H1 (cell line): ENCODE measurements around the gene LGALS1. TPM values are rescaled to one million over a fixed set of nuclear protein-coding genes. Genes with fewer than 3 reads are reported as not detected.

Experiments used
- CTCF ChIA-PET: fragments of 300-600 bp; sonication (Branson Sonifier 250); formaldehyde crosslinking; loops from one replicate; lab custom pipeline; 2021; ENCODE audit not compliant: partially characterized antibody; lab: Charles Lee
- POLR2A ChIA-PET: fragments of 300-600 bp; sonication (Branson Sonifier 250); formaldehyde crosslinking; loops from one replicate; lab custom pipeline; 2021; ENCODE audit warnings: inconsistent platforms; ENCODE audit not compliant: partially characterized antibody; lab: Charles Lee
- DNase-seq, 2 experiments: peaks; one replicate each; pipeline versions ENCODE4 v3.0.0 to v3.0.0-alpha.2; 2010 to 2022; ENCODE audit warnings: low spot score in 2 of 2, low read depth in 1 of 2, mixed read lengths in 1 of 2
- FAIRE-seq: peaks from 2 replicates; lab custom pipeline; 2011; peaks lifted over from hg19 to GRCh38; lab: Jason Lieb, UNC
- H2AFZ ChIP-seq: 2 replicates; pipeline ENCODE4 v1.8.1; 2012; ENCODE audit warnings: low read length, inconsistent platforms
- H2AK5ac ChIP-seq: 2 replicates; pipeline ENCODE4 v1.6.1; 2013; ENCODE audit warnings: low read depth, low read length
- H2BK120ac ChIP-seq: replicated peaks from 2 replicates; pipeline ENCODE3; 2013; ENCODE audit warnings: low read depth, low read length, inconsistent platforms
- H2BK12ac ChIP-seq: 2 replicates; pipeline ENCODE4 v1.6.1; 2013; ENCODE audit warnings: low read depth, low read length
- H2BK15ac ChIP-seq: 2 replicates; pipeline ENCODE4 v1.6.1; 2013; ENCODE audit warnings: low read length
- H2BK20ac ChIP-seq: 2 replicates; pipeline ENCODE4 v1.6.1; 2013; ENCODE audit warnings: low read length
- H2BK5ac ChIP-seq: 2 replicates; pipeline ENCODE4 v1.6.1; 2013; ENCODE audit warnings: low read depth, low read length
- H3K14ac ChIP-seq: 2 replicates; pipeline ENCODE4 v1.6.1; 2013; ENCODE audit warnings: inconsistent platforms; ENCODE audit not compliant: insufficient read length
- H3K18ac ChIP-seq: 2 replicates; pipeline ENCODE4 v1.6.1; 2013; ENCODE audit warnings: low read length; ENCODE audit errors: extremely low read depth
- H3K23ac ChIP-seq: 2 replicates; pipeline ENCODE4 v1.6.1; 2013; ENCODE audit warnings: inconsistent platforms; ENCODE audit not compliant: insufficient read length
- H3K23me2 ChIP-seq: 2 replicates; pipeline ENCODE4 v1.6.1; 2013; ENCODE audit warnings: low read depth, low read length
- H3K27ac ChIP-seq: 2 replicates; pipeline ENCODE4 v1.6.1; 2011; ENCODE audit warnings: low read depth, low read length, inconsistent platforms
- H3K27me3 ChIP-seq, 4 experiments: replicated peaks in 1 of 4; 1 replicate in 1 of 4; 2 replicates in 3 of 4; pipeline versions ENCODE4 v1.6.1 to v1.8.1; 2011 to 2013; ENCODE audit warnings: low read length in 3 of 4, mild to moderate bottlenecking in 3 of 4, inconsistent platforms in 2 of 4, mixed read lengths in 2 of 4, moderate library complexity in 1 of 4; ENCODE audit not compliant: control insufficient read depth in 3 of 4, insufficient read depth in 3 of 4; ENCODE audit errors: extremely low read depth in 1 of 4
- H3K36me3 ChIP-seq, 4 experiments: 2 replicates each; pipeline versions ENCODE4 v1.6.1 to v1.8.1; 2011 to 2013; ENCODE audit warnings: mild to moderate bottlenecking in 4 of 4, low read length in 3 of 4, moderate library complexity in 2 of 4, control low read depth in 1 of 4, inconsistent platforms in 1 of 4; ENCODE audit not compliant: insufficient read depth in 4 of 4, control insufficient read depth in 2 of 4
- H3K4ac ChIP-seq: replicated peaks from 2 replicates; pipeline ENCODE3; 2013; ENCODE audit warnings: low read length, low read depth, mixed read lengths, inconsistent platforms; ENCODE audit not compliant: insufficient read length
- H3K4me1 ChIP-seq, 4 experiments: replicated peaks in 1 of 4; 1 replicate in 1 of 4; 2 replicates in 3 of 4; pipeline versions ENCODE4 v1.6.1 to v1.8.1; 2011 to 2013; ENCODE audit warnings: low read length in 3 of 4, inconsistent platforms in 2 of 4, mixed read lengths in 1 of 4; ENCODE audit not compliant: insufficient read depth in 4 of 4, control insufficient read depth in 3 of 4
- H3K4me2 ChIP-seq, 2 experiments: 2 replicates each; pipeline versions ENCODE4 v1.6.1 to v1.8.1; 2011 to 2013; ENCODE audit warnings: low read depth in 2 of 2, low read length in 2 of 2, control low read depth in 1 of 2, inconsistent platforms in 1 of 2, mild to moderate bottlenecking in 1 of 2; ENCODE audit not compliant: insufficient read depth in 1 of 2
- H3K4me3 ChIP-seq, 4 experiments: fragments of 200-600, 300-600 bp in 1 of 4; sonication (generic), shearing (Covaris generic), sonication (Bioruptor Twin) in 1 of 4; 2 replicates each; pipeline versions ENCODE4 v1.5.1 to v1.8.1; 2011 to 2016; ENCODE audit warnings: low read length in 4 of 4, low read depth in 3 of 4, control low read depth in 2 of 4, inconsistent platforms in 2 of 4, mild to moderate bottlenecking in 2 of 4, mixed read lengths in 1 of 4, moderate library complexity in 1 of 4; ENCODE audit not compliant: insufficient read depth in 2 of 4; ENCODE audit errors: extremely low read depth in 1 of 4
- H3K56ac ChIP-seq: replicated peaks from 2 replicates; pipeline ENCODE3; 2013; ENCODE audit warnings: low read depth, mild to moderate bottlenecking, mixed read lengths, low read length, inconsistent platforms; ENCODE audit not compliant: insufficient read length
- H3K79me1 ChIP-seq: 2 replicates; pipeline ENCODE4 v1.6.1; 2013; ENCODE audit warnings: low read depth, low read length, control low read depth
- H3K79me2 ChIP-seq, 2 experiments: 2 replicates each; pipeline versions ENCODE4 v1.6.1 to v1.8.1; 2012 to 2013; ENCODE audit warnings: low read length in 2 of 2, mild to moderate bottlenecking in 2 of 2, inconsistent platforms in 1 of 2; ENCODE audit not compliant: insufficient read depth in 2 of 2, control insufficient read depth in 1 of 2
- H3K9ac ChIP-seq, 4 experiments: replicated peaks in 1 of 4; 1 replicate in 1 of 4; 2 replicates in 3 of 4; pipeline versions ENCODE4 v1.6.1 to v1.8.1; 2011 to 2013; ENCODE audit warnings: low read depth in 3 of 4, low read length in 3 of 4, control low read depth in 2 of 4, mild to moderate bottlenecking in 2 of 4, moderate library complexity in 2 of 4, inconsistent platforms in 1 of 4; ENCODE audit errors: extremely low read depth in 1 of 4
- H3K9me3 ChIP-seq, 2 experiments: 2 replicates each; pipeline versions ENCODE4 v1.6.1 to v1.8.1; 2012 to 2013; ENCODE audit warnings: mild to moderate bottlenecking in 2 of 2, moderate library complexity in 2 of 2, control low read depth in 1 of 2, inconsistent platforms in 1 of 2, low read depth in 1 of 2, low read length in 1 of 2, mixed read lengths in 1 of 2; ENCODE audit not compliant: insufficient read depth in 2 of 2
- H4K20me1 ChIP-seq, 2 experiments: replicated peaks in 1 of 2; 2 replicates each; pipeline versions ENCODE3 to v1.8.1; 2011 to 2013; ENCODE audit warnings: inconsistent platforms in 2 of 2, low read length in 2 of 2, mild to moderate bottlenecking in 1 of 2; ENCODE audit not compliant: insufficient read depth in 2 of 2, control insufficient read depth in 1 of 2
- H4K5ac ChIP-seq: 2 replicates; pipeline ENCODE4 v1.6.1; 2013; ENCODE audit warnings: low read length, low read depth, mixed read lengths, inconsistent platforms; ENCODE audit not compliant: insufficient read length
- H4K8ac ChIP-seq: 2 replicates; pipeline ENCODE4 v1.8.0; 2013; ENCODE audit warnings: mild to moderate bottlenecking, moderate library complexity, low read length, inconsistent platforms; ENCODE audit not compliant: insufficient read depth; ENCODE audit errors: extremely low read depth
- H4K91ac ChIP-seq: replicated peaks from 2 replicates; pipeline ENCODE3; 2013; ENCODE audit warnings: low read length, mixed read lengths, inconsistent platforms; ENCODE audit not compliant: insufficient read length
- CBX5 ChIP-seq: fragments of 300-800, 300-1000 bp; sonication (generic); IDR thresholded peaks from 2 replicates; pipeline ENCODE4 v1.7.1; 2016; ENCODE audit warnings: antibody characterized with exemption, low read length, low read depth
- CBX8 ChIP-seq: fragments of 300-800, 300-1000 bp; sonication (generic); IDR thresholded peaks from 2 replicates; pipeline ENCODE4 v1.7.1; 2016; ENCODE audit warnings: low read depth, low read length, borderline replicate concordance
- CEBPB ChIP-seq: IDR thresholded peaks from 2 replicates; pipeline ENCODE4 v1.6.1; 2012; ENCODE audit warnings: low read depth, low read length
- CHD1 ChIP-seq: IDR thresholded peaks from 2 replicates; pipeline ENCODE4 v1.6.1; 2012; ENCODE audit warnings: low read depth, low read length, improper control_type of control experiment
- CTCF ChIP-seq, 3 experiments: IDR thresholded peaks; 1 replicate in 2 of 3; 2 replicates in 1 of 3; pipeline versions ENCODE4 v1.5.1 to v1.6.1; 2011; ENCODE audit warnings: low read length in 3 of 3, mild to moderate bottlenecking in 3 of 3, inconsistent platforms in 2 of 3, low read depth in 1 of 3, moderate library complexity in 1 of 3; ENCODE audit not compliant: insufficient read depth in 1 of 3; ENCODE audit errors: control extremely low read depth in 1 of 3
- EGR1 ChIP-seq: IDR thresholded peaks from 2 replicates; pipeline ENCODE4 v1.6.1; 2011; ENCODE audit warnings: low read depth, low read length, borderline replicate concordance
- FOSL1 ChIP-seq: IDR thresholded peaks from 2 replicates; pipeline ENCODE4 v1.6.1; 2011; ENCODE audit warnings: mild to moderate bottlenecking, low read depth, low read length, moderate library complexity; ENCODE audit not compliant: insufficient read depth
- RXRA ChIP-seq: IDR thresholded peaks from 2 replicates; pipeline ENCODE4 v1.6.1; 2011; ENCODE audit warnings: low read depth, mild to moderate bottlenecking, low read length, moderate library complexity; ENCODE audit not compliant: insufficient read depth
- WGBS, 2 experiments: shearing (Covaris generic) in 1 of 2; methylation state at CpG; one replicate each; pipeline versions ENCODE4 v1.1.6 to v1.1.7; 2013 to 2015; ENCODE audit warnings: low lambda C conversion rate in 2 of 2, mixed read lengths in 2 of 2, inconsistent platforms in 1 of 2, low coverage in 1 of 2, missing lambda C conversion rate in 1 of 2; ENCODE audit not compliant: insufficient replicate concordance in 2 of 2, insufficient coverage in 1 of 2, insufficient read length in 1 of 2; ENCODE audit errors: extremely low coverage in 1 of 2, missing lambda C conversion rate in 1 of 2; 5-methylcytosine and 5-hydroxymethylcytosine counted together
- polyA plus RNA-seq, 7 experiments: library from polyadenylated mRNA; depleted of rRNA in 3 of 7; stranded (reverse) in 5 of 7; unstranded in 2 of 7; fragments of >200 nt in 5 of 7; fragments of 200-250 nt in 2 of 7; gene quantifications; 1 replicate in 5 of 7; 2 replicates in 1 of 7; 4 replicates in 1 of 7; pipeline versions ENCODE4 v1.2.1 to v1.2.3, GENCODE V29; 2011 to 2013; ENCODE audit warnings: missing spikeins in 2 of 7, mixed read lengths in 2 of 7
- total RNA-seq: library from RNA; stranded (reverse); fragmentation: NEBNext Ultra II Directional; extraction: Animal tissue kit (Norgen Biotek cat#: 25700); gene quantifications from 2 replicates; pipeline ENCODE4 v1.2.1, GENCODE V29; 2021
- TF ChIP-seq, protein P1 (sequence below): IDR thresholded peaks from 2 replicates; pipeline ENCODE4 v1.6.1; 2012; ENCODE audit warnings: inconsistent platforms
- TF ChIP-seq, protein P2 (sequence below): IDR thresholded peaks from 2 replicates; pipeline ENCODE4 v1.6.1; 2012; ENCODE audit warnings: inconsistent platforms

Gene LGALS1
- total and polyA plus RNA-seq, 2 of the 8 experiments (the other 6 are each of a cell fraction or from before 2014, with no cell fraction given): 12.0 to 92.4 TPM

DNA sequence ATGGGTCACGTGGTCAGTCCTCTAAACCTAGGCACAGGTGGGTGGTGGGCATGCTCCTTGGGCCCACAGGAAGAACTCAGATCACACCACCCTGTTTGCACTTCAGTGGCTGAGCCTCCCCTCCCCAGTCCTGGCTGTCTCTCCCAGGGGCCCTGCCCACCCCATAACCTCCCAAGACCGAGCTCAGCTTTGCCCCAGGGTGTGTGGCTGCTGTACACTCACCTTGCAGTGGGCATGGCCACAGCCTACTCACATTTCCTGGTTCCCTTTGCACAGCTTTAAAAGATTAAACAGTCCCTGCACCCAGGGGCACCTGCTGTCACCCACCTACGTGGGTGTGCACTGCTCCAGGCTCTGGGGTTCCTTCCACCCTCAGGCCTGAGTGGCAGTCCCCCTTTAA lies 35.2 kb downstream of the LGALS1 start:
- Histone ChIP-seq H3K27ac (no peak overlapping the region), H3K4me1 (peaks cover 0 to 5% (median 0%) of the 10 kb centered on the region in 4 experiments; a peak in 1 of 7 replicates), H3K14ac (no peak overlapping the region), H4K20me1 (peaks cover 6 to 9% of the 10 kb centered on the region in 2 experiments), H3K27me3 (no peaks in the 10 kb centered on the region), H3K9me3 (no peaks in the 10 kb centered on the region; a peak in 1 of 4 replicates), H3K18ac (no peak overlapping the region), H2AK5ac (no peak overlapping the region), H3K4me3 (no peak overlapping the region), H3K23me2 (no peaks in the 10 kb centered on the region), H2BK15ac (no peak overlapping the region), H3K4ac (no peak overlapping the region), H3K79me1 (no peaks in the 10 kb centered on the region), H3K79me2 (no peaks in the 10 kb centered on the region), H2AFZ (no peak overlapping the region), H2BK20ac (no peak overlapping the region), H3K4me2 (no peak overlapping the region), H3K9ac (no peak overlapping the region), H3K36me3 (peaks cover 7 to 36% (median 17%) of the 10 kb centered on the region in 4 experiments; a peak in 6 of 8 replicates), H4K8ac (peak overlapping the region; percentile 18; the same call in 1 of the 2 replicates), H2BK5ac (no peak overlapping the region; the same call in 1 of the 2 replicates), H3K56ac (no peak overlapping the region), H3K23ac (no peak overlapping the region), H2BK120ac (no peak overlapping the region), H4K5ac (no peak overlapping the region), H2BK12ac (no peak overlapping the region), H4K91ac (no peak overlapping the region)
- 89% methylated on average over 3 of the region's 3 CpGs; no CpG with 5 or more reads in 1 of the 2 experiments for WGBS, 2 experiments
- ChIA-PET CTCF (interaction anchor here (1.6 kb wide), 1 partner anchor 49 kb away, joined by 3 read pairs; no protein-coding TSS in a partner anchor), POLR2A (interaction anchor here (1.2 to 5.3 kb wide), 2 partner anchors 12 to 85 kb away, joined by 3 to 30 read pairs; partner anchors contain the start of gene TRIOBP)
- DNase-seq (no peak), FAIRE-seq (no peak)
- TF ChIP-seq CBX8 (no peak), CEBPB (no peak), CTCF (IDR thresholded peaks at IDR 0.05; ENCODE audit: control extremely low read depth in 1 of 3, insufficient read depth in 1 of 3, low read depth in 1 of 3, low read length in 3 of 3) (no peak), FOSL1 (no peak), CHD1 (no peak), RXRA (no peak), EGR1 (no peak), CBX5 (no peak)
- TF ChIP-seq, protein P1, sequence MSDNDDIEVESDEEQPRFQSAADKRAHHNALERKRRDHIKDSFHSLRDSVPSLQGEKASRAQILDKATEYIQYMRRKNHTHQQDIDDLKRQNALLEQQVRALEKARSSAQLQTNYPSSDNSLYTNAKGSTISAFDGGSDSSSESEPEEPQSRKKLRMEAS: no peak
- TF ChIP-seq, protein P2, sequence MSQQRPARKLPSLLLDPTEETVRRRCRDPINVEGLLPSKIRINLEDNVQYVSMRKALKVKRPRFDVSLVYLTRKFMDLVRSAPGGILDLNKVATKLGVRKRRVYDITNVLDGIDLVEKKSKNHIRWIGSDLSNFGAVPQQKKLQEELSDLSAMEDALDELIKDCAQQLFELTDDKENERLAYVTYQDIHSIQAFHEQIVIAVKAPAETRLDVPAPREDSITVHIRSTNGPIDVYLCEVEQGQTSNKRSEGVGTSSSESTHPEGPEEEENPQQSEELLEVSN: no peak
